Measurements from ENCODE around the gene LTBR.

The LTBR gene

DNA sequence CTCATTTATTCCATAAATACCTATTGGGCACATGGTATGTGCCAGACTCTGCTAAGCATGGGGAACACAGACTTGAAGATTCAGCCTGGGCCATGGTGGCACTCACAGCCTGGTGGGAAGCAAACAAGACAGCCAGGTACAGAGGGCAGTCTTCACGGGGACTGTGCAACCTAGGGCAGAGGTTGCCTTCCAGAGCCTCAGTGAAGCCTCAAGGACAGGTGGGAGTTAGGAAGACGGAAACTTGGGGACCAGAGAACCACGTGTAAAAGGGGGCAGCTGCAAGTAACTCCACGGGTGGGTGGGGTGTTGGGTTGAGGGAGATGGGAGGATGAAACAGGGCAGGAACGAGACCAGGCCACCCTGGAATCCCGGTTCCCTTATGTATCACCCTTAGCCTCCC lies 980 bp upstream of the LTBR start:
- Histone ChIP-seq H3K27me3 (ENCODE audit: control insufficient read depth in 3 of 3, insufficient read depth in 3 of 3, low read depth in 1 of 3, low read length in 3 of 3) (peaks cover 0 to 15% (median 1%) of the 10 kb centered on the region in 3 experiments), H3K18ac (ENCODE audit: low read length) (peak overlapping the region; percentile 0), H2BK12ac (ENCODE audit: low read length) (peak overlapping the region; percentile 46), H3K36me3 (replicated peaks in 1 of 2; ENCODE audit: control insufficient read depth in 2 of 2, insufficient read depth in 2 of 2, low read length in 2 of 2) (no peaks in the 10 kb centered on the region), H3K14ac (ENCODE audit: low read length) (no peak overlapping the region), H3K23ac (ENCODE audit: low read depth, low read length, poor library complexity) (no peak overlapping the region), H2AK5ac (ENCODE audit: low read depth, low read length) (peak overlapping the region; percentile 9), H3K27ac (replicated peaks; ENCODE audit: low read length) (no peak overlapping the region), H2BK15ac (ENCODE audit: low read length) (no peak overlapping the region), H3K4ac (ENCODE audit: low read length) (no peak overlapping the region), H3K4me1 (ENCODE audit: control insufficient read depth in 2 of 2, insufficient read depth in 1 of 2, low read depth in 1 of 2, low read length in 2 of 2) (peaks cover 4 to 7% of the 10 kb centered on the region in 2 donors), H2BK120ac (ENCODE audit: low read depth, low read length) (peak overlapping the region; percentile 36), H2BK5ac (ENCODE audit: low read length) (no peak overlapping the region), H2AFZ (ENCODE audit: low read length) (peak overlapping the region; percentile 66), H4K91ac (ENCODE audit: low read depth, low read length, poor library complexity) (no peak overlapping the region), H3K9me3 (replicated peaks in 1 of 2; ENCODE audit: control insufficient read depth in 2 of 2, insufficient read depth in 1 of 2, low read depth in 1 of 2, low read length in 2 of 2) (no peaks in the 10 kb centered on the region), H3K9ac (ENCODE audit: low read depth, low read length, poor library complexity) (no peak overlapping the region), H3K79me1 (ENCODE audit: low read depth, low read length) (no peaks in the 10 kb centered on the region), H4K8ac (ENCODE audit: low read depth, low read length) (no peak overlapping the region), H3K4me3 (ENCODE audit: low read length in 2 of 2) (peak overlapping the region in 1 of 2 donors; percentile 6), H3K4me2 (ENCODE audit: insufficient read depth, low read length, poor library complexity, severe bottlenecking) (no peak overlapping the region)
- no peak for DNase-seq (ENCODE audit: low spot score)
- WGBS, 2 donors (ENCODE audit: extremely low coverage in 2 of 2, insufficient read length in 2 of 2, insufficient replicate concordance in 1 of 2) = no CpG with 5 or more reads among the region's 6 CpGs

DNA sequence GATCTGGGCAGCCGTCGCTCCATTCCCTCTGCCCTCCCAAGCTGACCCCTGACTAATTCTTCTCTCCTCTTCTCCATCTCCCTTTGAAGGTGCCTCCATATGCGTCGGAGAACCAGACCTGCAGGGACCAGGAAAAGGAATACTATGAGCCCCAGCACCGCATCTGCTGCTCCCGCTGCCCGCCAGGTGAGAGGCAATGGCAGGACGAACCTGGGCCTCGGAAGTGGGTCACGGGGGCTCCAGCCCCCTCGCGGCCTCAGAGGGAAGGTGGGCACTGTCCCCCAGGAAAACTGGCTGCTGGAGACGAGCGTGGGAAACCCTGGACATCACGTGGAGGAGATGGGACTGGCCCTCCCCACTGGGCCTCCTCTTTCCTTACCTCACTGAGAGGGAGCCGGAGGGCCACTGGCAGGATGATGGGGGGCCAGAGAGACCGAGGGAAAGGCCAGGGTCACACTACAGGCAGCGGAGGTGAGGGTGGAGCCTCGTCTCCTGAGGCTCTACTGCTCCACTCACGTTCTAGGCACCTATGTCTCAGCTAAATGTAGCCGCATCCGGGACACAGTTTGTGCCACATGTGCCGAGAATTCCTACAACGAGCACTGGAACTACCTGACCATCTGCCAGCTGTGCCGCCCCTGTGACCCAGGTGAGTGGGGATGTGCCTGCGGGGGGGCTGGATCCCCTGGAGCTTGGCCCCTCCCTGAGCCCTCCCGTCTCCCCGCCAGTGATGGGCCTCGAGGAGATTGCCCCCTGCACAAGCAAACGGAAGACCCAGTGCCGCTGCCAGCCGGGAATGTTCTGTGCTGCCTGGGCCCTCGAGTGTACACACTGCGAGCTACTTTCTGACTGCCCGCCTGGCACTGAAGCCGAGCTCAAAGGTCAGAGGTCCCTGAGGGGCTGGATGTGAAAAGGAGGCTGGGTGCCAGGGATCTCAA lies 806 bp downstream of the LTBR start:
- peak overlapping the region; percentile 81 for H2AK5ac ChIP-seq (ENCODE audit: low read depth, low read length)
- peak overlapping the region; percentile 92 for H4K8ac ChIP-seq (ENCODE audit: low read depth, low read length)
- peak overlapping the region; percentile 33 for H2BK120ac ChIP-seq (ENCODE audit: low read depth, low read length)
- H2BK5ac ChIP-seq (ENCODE audit: low read length) = peak overlapping the region; percentile 36
- H3K9ac ChIP-seq (ENCODE audit: low read depth, low read length, poor library complexity) = peak overlapping the region; percentile 30
- H3K14ac ChIP-seq (ENCODE audit: low read length) = no peak overlapping the region
- H3K18ac ChIP-seq (ENCODE audit: low read length) = peak overlapping the region; percentile 97
- H2BK12ac ChIP-seq (ENCODE audit: low read length) = peak overlapping the region; percentile 88
- H3K79me1 ChIP-seq (ENCODE audit: low read depth, low read length) = no peaks in the 10 kb centered on the region
- no peak for DNase-seq (ENCODE audit: low spot score)
- peak overlapping the region; percentile 66 for H2AFZ ChIP-seq (ENCODE audit: low read length)
- peak overlapping the region; percentile 70 for H3K4ac ChIP-seq (ENCODE audit: low read length)
- H3K23ac ChIP-seq (ENCODE audit: low read depth, low read length, poor library complexity) = peak overlapping the region; percentile 31
- no CpG with 5 or more reads among the region's 36 CpGs for WGBS, 2 donors (ENCODE audit: extremely low coverage in 2 of 2, insufficient read length in 2 of 2, insufficient replicate concordance in 1 of 2)
- no peak overlapping the region for H3K4me2 ChIP-seq (ENCODE audit: insufficient read depth, low read length, poor library complexity, severe bottlenecking)
- H3K36me3 ChIP-seq (replicated peaks in 1 of 2; ENCODE audit: control insufficient read depth in 2 of 2, insufficient read depth in 2 of 2, low read length in 2 of 2) = no peaks in the 10 kb centered on the region
- H2BK15ac ChIP-seq (ENCODE audit: low read length) = peak overlapping the region; percentile 77
- H4K91ac ChIP-seq (ENCODE audit: low read depth, low read length, poor library complexity) = peak overlapping the region; percentile 97
- peak overlapping the region in 1 of 2 donors; percentile 34 for H3K4me3 ChIP-seq (ENCODE audit: low read length in 2 of 2)
- H3K9me3 ChIP-seq (replicated peaks in 1 of 2; ENCODE audit: control insufficient read depth in 2 of 2, insufficient read depth in 1 of 2, low read depth in 1 of 2, low read length in 2 of 2) = no peaks in the 10 kb centered on the region
- peaks cover 4 to 7% of the 10 kb centered on the region in 2 donors for H3K4me1 ChIP-seq (ENCODE audit: control insufficient read depth in 2 of 2, insufficient read depth in 1 of 2, low read depth in 1 of 2, low read length in 2 of 2)
- H3K27me3 ChIP-seq (ENCODE audit: control insufficient read depth in 3 of 3, insufficient read depth in 3 of 3, low read depth in 1 of 3, low read length in 3 of 3) = peaks cover 0 to 19% (median 1%) of the 10 kb centered on the region in 3 experiments
- no peak overlapping the region for H3K27ac ChIP-seq (replicated peaks; ENCODE audit: low read length)

DNA sequence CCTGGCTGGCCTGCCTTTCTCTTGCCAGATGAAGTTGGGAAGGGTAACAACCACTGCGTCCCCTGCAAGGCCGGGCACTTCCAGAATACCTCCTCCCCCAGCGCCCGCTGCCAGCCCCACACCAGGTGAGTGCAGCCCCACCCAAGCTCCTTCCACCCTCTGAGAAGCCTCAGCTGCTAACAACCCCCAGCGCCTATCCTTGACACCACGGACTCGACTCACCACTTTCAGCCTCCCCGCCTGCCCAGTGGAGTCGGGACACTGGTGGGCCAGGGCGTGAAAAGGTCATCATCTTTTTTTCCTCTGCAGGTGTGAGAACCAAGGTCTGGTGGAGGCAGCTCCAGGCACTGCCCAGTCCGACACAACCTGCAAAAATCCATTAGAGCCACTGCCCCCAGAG lies 2.1 kb downstream of the LTBR start:
- H3K9ac ChIP-seq (ENCODE audit: low read depth, low read length, poor library complexity) = peak overlapping the region; percentile 30
- H3K18ac ChIP-seq (ENCODE audit: low read length) = no peak overlapping the region
- DNase-seq (ENCODE audit: low spot score) = no peak
- WGBS, 2 donors (ENCODE audit: extremely low coverage in 2 of 2, insufficient read length in 2 of 2, insufficient replicate concordance in 1 of 2) = no CpG with 5 or more reads among the region's 11 CpGs
- H2BK5ac ChIP-seq (ENCODE audit: low read length) = no peak overlapping the region
- no peak overlapping the region for H2BK12ac ChIP-seq (ENCODE audit: low read length)
- H2BK15ac ChIP-seq (ENCODE audit: low read length) = no peak overlapping the region
- H2AK5ac ChIP-seq (ENCODE audit: low read depth, low read length) = no peak overlapping the region
- no peak overlapping the region for H3K4me2 ChIP-seq (ENCODE audit: insufficient read depth, low read length, poor library complexity, severe bottlenecking)
- no peaks in the 10 kb centered on the region for H3K9me3 ChIP-seq (replicated peaks in 1 of 2; ENCODE audit: control insufficient read depth in 2 of 2, insufficient read depth in 1 of 2, low read depth in 1 of 2, low read length in 2 of 2)
- no peak overlapping the region for H3K4me3 ChIP-seq (ENCODE audit: low read length in 2 of 2)
- H4K91ac ChIP-seq (ENCODE audit: low read depth, low read length, poor library complexity) = no peak overlapping the region
- no peak overlapping the region for H2AFZ ChIP-seq (ENCODE audit: low read length)
- H3K23ac ChIP-seq (ENCODE audit: low read depth, low read length, poor library complexity) = no peak overlapping the region
- no peak overlapping the region for H3K14ac ChIP-seq (ENCODE audit: low read length)
- H3K4me1 ChIP-seq (ENCODE audit: control insufficient read depth in 2 of 2, insufficient read depth in 1 of 2, low read depth in 1 of 2, low read length in 2 of 2) = peaks cover 4 to 7% of the 10 kb centered on the region in 2 donors
- no peak overlapping the region for H3K4ac ChIP-seq (ENCODE audit: low read length)
- no peak overlapping the region for H3K27ac ChIP-seq (replicated peaks; ENCODE audit: low read length)
- no peaks in the 10 kb centered on the region for H3K36me3 ChIP-seq (replicated peaks in 1 of 2; ENCODE audit: control insufficient read depth in 2 of 2, insufficient read depth in 2 of 2, low read length in 2 of 2)
- H4K8ac ChIP-seq (ENCODE audit: low read depth, low read length) = no peak overlapping the region
- H3K27me3 ChIP-seq (ENCODE audit: control insufficient read depth in 3 of 3, insufficient read depth in 3 of 3, low read depth in 1 of 3, low read length in 3 of 3) = peaks cover 0 to 15% (median 1%) of the 10 kb centered on the region in 3 experiments
- no peaks in the 10 kb centered on the region for H3K79me1 ChIP-seq (ENCODE audit: low read depth, low read length)
- H2BK120ac ChIP-seq (ENCODE audit: low read depth, low read length) = peak overlapping the region; percentile 27

DNA sequence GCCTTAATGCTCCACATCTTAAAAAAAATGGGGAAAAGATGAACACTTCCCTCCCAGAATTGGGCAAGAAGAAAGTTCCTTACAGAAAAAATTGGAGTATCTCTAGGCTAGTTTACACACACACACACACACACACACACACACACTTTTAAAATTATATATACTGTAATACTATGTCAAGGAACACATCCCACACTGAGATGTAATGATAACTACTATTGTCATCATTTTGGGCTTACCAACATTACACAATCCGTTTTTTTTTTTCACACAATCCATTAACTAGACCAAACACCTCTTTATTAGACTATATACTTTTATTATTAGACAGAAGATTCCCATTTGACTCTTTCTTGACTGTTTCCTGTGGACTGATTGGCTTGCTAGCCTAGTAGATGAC lies 2.5 kb downstream of the LTBR start:
- Histone ChIP-seq H3K18ac (ENCODE audit: low read length) (no peak overlapping the region), H2BK12ac (ENCODE audit: low read length) (no peak overlapping the region), H4K8ac (ENCODE audit: low read depth, low read length) (no peak overlapping the region), H2BK15ac (ENCODE audit: low read length) (no peak overlapping the region), H3K4me2 (ENCODE audit: insufficient read depth, low read length, poor library complexity, severe bottlenecking) (no peak overlapping the region), H3K36me3 (replicated peaks in 1 of 2; ENCODE audit: control insufficient read depth in 2 of 2, insufficient read depth in 2 of 2, low read length in 2 of 2) (no peaks in the 10 kb centered on the region), H3K14ac (ENCODE audit: low read length) (no peak overlapping the region), H2AFZ (ENCODE audit: low read length) (no peak overlapping the region), H3K23ac (ENCODE audit: low read depth, low read length, poor library complexity) (no peak overlapping the region), H3K4ac (ENCODE audit: low read length) (no peak overlapping the region), H2BK5ac (ENCODE audit: low read length) (no peak overlapping the region), H3K9ac (ENCODE audit: low read depth, low read length, poor library complexity) (no peak overlapping the region), H3K4me3 (ENCODE audit: low read length in 2 of 2) (no peak overlapping the region), H4K91ac (ENCODE audit: low read depth, low read length, poor library complexity) (no peak overlapping the region), H3K9me3 (replicated peaks in 1 of 2; ENCODE audit: control insufficient read depth in 2 of 2, insufficient read depth in 1 of 2, low read depth in 1 of 2, low read length in 2 of 2) (no peaks in the 10 kb centered on the region), H3K27ac (replicated peaks; ENCODE audit: low read length) (no peak overlapping the region), H3K79me1 (ENCODE audit: low read depth, low read length) (no peaks in the 10 kb centered on the region), H3K27me3 (ENCODE audit: control insufficient read depth in 3 of 3, insufficient read depth in 3 of 3, low read depth in 1 of 3, low read length in 3 of 3) (peaks cover 0 to 11% (median 1%) of the 10 kb centered on the region in 3 experiments), H2BK120ac (ENCODE audit: low read depth, low read length) (no peak overlapping the region), H2AK5ac (ENCODE audit: low read depth, low read length) (no peak overlapping the region), H3K4me1 (ENCODE audit: control insufficient read depth in 2 of 2, insufficient read depth in 1 of 2, low read depth in 1 of 2, low read length in 2 of 2) (peaks cover 4 to 7% of the 10 kb centered on the region in 2 donors)
- DNase-seq (ENCODE audit: low spot score) = no peak
- WGBS, 2 donors (ENCODE audit: extremely low coverage in 2 of 2, insufficient read length in 2 of 2, insufficient replicate concordance in 1 of 2) = 100% methylated on average over 1 of the region's 1 CpG; no CpG with 5 or more reads in 1 of the 2 donors
